K562 (cell line): Measurements from ENCODE around the gene ZNF691. TPM values are rescaled to one million over a fixed set of nuclear protein-coding genes. Genes with fewer than 3 reads are reported as not detected.

ENCODE experiments used
- ARNT ChIP-seq, 2 experiments: fragments of 450-650 bp; IDR thresholded peaks; 2 replicates each; pipeline ENCODE4 v1.6.1; 2016; ENCODE audit warnings: mild to moderate bottlenecking in 1 of 2
- CTCF ChIP-seq, 3 experiments: IDR thresholded peaks in 2 of 3; conservative IDR thresholded peaks in 1 of 3; 2 replicates each; pipeline ENCODE4 v1.5.1; 2011 to 2012; ENCODE audit warnings: low read length in 3 of 3, mild to moderate bottlenecking in 3 of 3, control low read depth in 2 of 3, improper control_type of control experiment in 1 of 3, inconsistent platforms in 1 of 3, low read depth in 1 of 3, mixed read lengths in 1 of 3, moderate library complexity in 1 of 3; ENCODE audit not compliant: insufficient read depth in 2 of 3
- DIDO1 ChIP-seq: fragments of 450-650 bp; IDR thresholded peaks from 2 replicates; pipeline ENCODE4 v1.6.1; 2016; ENCODE audit warnings: low read depth, missing biosample characterization, missing genetic modification characterization
- EHMT2 ChIP-seq: fragments of 450-650 bp; IDR thresholded peaks from 2 replicates; pipeline ENCODE4 v1.6.1; 2018; ENCODE audit warnings: antibody characterized with exemption
- FOXK1 ChIP-seq: sonication (generic); formaldehyde crosslinking; IDR thresholded peaks from 2 replicates; pipeline ENCODE4 v1.8.0; 2022; ENCODE audit warnings: missing genetic modification reagents, mild to moderate bottlenecking, borderline replicate concordance
- FOXM1 ChIP-seq, 2 experiments: fragments of 450-650 bp in 1 of 2; sonication (generic) in 1 of 2; formaldehyde crosslinking in 1 of 2; IDR thresholded peaks; 2 replicates each; pipeline versions ENCODE4 v1.6.1 to v1.9.0; 2017 to 2022; ENCODE audit warnings: low read depth in 2 of 2, mild to moderate bottlenecking in 2 of 2, missing genetic modification reagents in 1 of 2, moderate library complexity in 1 of 2
- FUS ChIP-seq: fragments of 200-400 bp; formaldehyde crosslinking; optimal IDR thresholded peaks from 2 replicates; pipeline ENCODE3; 2017; ENCODE audit warnings: low read depth, low read length
- JUND ChIP-seq, 2 experiments: IDR thresholded peaks; 2 replicates in 1 of 2; 3 replicates in 1 of 2; pipeline ENCODE4 v1.6.1; 2011; ENCODE audit warnings: borderline replicate concordance in 2 of 2, low read depth in 2 of 2, low read length in 2 of 2, improper control_type of control experiment in 1 of 2, missing biosample characterization in 1 of 2, missing genetic modification characterization in 1 of 2, missing genetic modification reagents in 1 of 2
- KLF6 ChIP-seq: fragments of 250-450 bp; sonication (Bioruptor Pico); IDR thresholded peaks from 2 replicates; pipeline ENCODE4 v1.4.0; 2020; ENCODE audit warnings: mild to moderate bottlenecking, moderate library complexity, borderline replicate concordance
- MTF1 ChIP-seq: fragments of 250-450 bp; sonication (Bioruptor Pico); IDR thresholded peaks from 2 replicates; pipeline ENCODE4 v1.9.0; 2021; ENCODE audit warnings: moderate library complexity, mild to moderate bottlenecking, inconsistent platforms, borderline replicate concordance
- NFATC3 ChIP-seq: fragments of 450-650 bp; IDR thresholded peaks from 2 replicates; pipeline ENCODE4 v1.6.1; 2017; ENCODE audit warnings: mild to moderate bottlenecking
- PRPF4 ChIP-seq: fragments of 200-400 bp; formaldehyde crosslinking; IDR thresholded peaks from one replicate; pipeline ENCODE4 v1.6.1; 2017; ENCODE audit warnings: low read length, low read depth, mild to moderate bottlenecking; ENCODE audit not compliant: insufficient read depth, poor library complexity, severe bottlenecking
- SMAD2 ChIP-seq: fragments of 150-350 bp; IDR thresholded peaks from 2 replicates; pipeline ENCODE4 v1.6.1; 2014; ENCODE audit warnings: low read depth, mild to moderate bottlenecking, low read length
- SUPT5H ChIP-seq: fragments of 450-650 bp; IDR thresholded peaks from 2 replicates; pipeline ENCODE4 v1.6.1; 2016
- TCF7L2 ChIP-seq: fragments of 150-350 bp; IDR thresholded peaks from 2 replicates; pipeline ENCODE4 v1.6.1; 2016; ENCODE audit warnings: low read depth, mild to moderate bottlenecking, low read length, moderate library complexity
- USF1 ChIP-seq: sonication (generic); formaldehyde crosslinking; IDR thresholded peaks from 2 replicates; pipeline ENCODE4 v1.9.0; 2022; ENCODE audit warnings: mild to moderate bottlenecking, missing genetic modification reagents
- WHSC1 ChIP-seq: IDR thresholded peaks from one replicate; pipeline ENCODE4 v1.6.1; 2012; ENCODE audit warnings: low read length, control low read depth, inconsistent platforms
- ZNF146 ChIP-seq: IDR thresholded peaks from one replicate; pipeline ENCODE4 v1.6.1; 2018; ENCODE audit warnings: missing compliant biosample characterization; ENCODE audit not compliant: unreplicated experiment
- polyA plus RNA-seq, 8 experiments: library from polyadenylated mRNA; depleted of rRNA in 4 of 8; stranded (reverse) in 5 of 8; unstranded in 3 of 8; fragments of >200 nt; fragmentation: Nextera tagmentation in 2 of 8; fragmentation: Illumina TruSeq in 1 of 8; extraction: Ambion mirVana in 2 of 8; extraction: Trizol in 1 of 8; gene quantifications; 2 replicates each; pipeline versions ENCODE4 v1.2.1 to v1.2.3, GENCODE V29; 2011 to 2014; ENCODE audit warnings: inconsistent platforms in 1 of 8, missing spikeins in 1 of 8
- total RNA-seq, 7 experiments: library from RNA; depleted of rRNA in 6 of 7; stranded (reverse); fragments of >200 nt in 6 of 7; fragmentation: Illumina TruSeq in 2 of 7; extraction: Trizol in 2 of 7; gene quantifications; 2 replicates each; pipeline versions ENCODE4 v1.2.1 to v1.2.3, GENCODE V29; 2011 to 2021; ENCODE audit warnings: low replicate concordance in 1 of 7
- TF ChIP-seq, protein P1 (sequence below): fragments of 250-450 bp; sonication (Bioruptor Pico); IDR thresholded peaks from 2 replicates; pipeline ENCODE4 v1.8.0; 2021; ENCODE audit warnings: moderate library complexity, mild to moderate bottlenecking, inconsistent platforms
- TF ChIP-seq, protein P2 (sequence below): sonication (generic); formaldehyde crosslinking; IDR thresholded peaks from 2 replicates; pipeline ENCODE4 v1.9.0; 2022; ENCODE audit warnings: mild to moderate bottlenecking, missing genetic modification reagents
- TF ChIP-seq, protein P3 (sequence below): IDR thresholded peaks from 2 replicates; pipeline ENCODE4 v1.6.1; 2016; ENCODE audit warnings: missing genetic modification characterization, missing compliant biosample characterization

The ZNF691 gene
- total and polyA plus RNA-seq, 9 of the 15 experiments (the other 6 are each of a cell fraction or from before 2014, with no cell fraction given), result 10.7 to 30.4 (median 14.8) TPM

GRCh38 chr1:42846257-42847110 is at the start of gene ZNF691 (continued):
- no peak for TF ChIP-seq EHMT2
- TF ChIP-seq MTF1 (CRISPR knock-in tag), result no peak
- TF ChIP-seq, protein P1, sequence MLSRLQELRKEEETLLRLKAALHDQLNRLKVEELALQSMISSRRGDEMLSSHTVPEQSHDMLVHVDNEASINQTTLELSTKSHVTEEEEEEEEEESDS (CRISPR knock-in tag), result no peak
- TF ChIP-seq, protein P2, sequence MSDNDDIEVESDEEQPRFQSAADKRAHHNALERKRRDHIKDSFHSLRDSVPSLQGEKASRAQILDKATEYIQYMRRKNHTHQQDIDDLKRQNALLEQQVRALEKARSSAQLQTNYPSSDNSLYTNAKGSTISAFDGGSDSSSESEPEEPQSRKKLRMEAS (CRISPR knock-in tag), result peak; percentile 82
- no peak for TF ChIP-seq WHSC1
- no peak; the same call in 1 of the 2 replicates for TF ChIP-seq FOXM1 (IDR thresholded peaks at IDR 0.05; ENCODE audit: low read depth)
- 0 out of 2 replicates have a peak, but pooled peaks have one; percentile 73 for TF ChIP-seq FOXM1 (CRISPR knock-in tag; IDR thresholded peaks at IDR 0.05; ENCODE audit: low read depth)
- TF ChIP-seq SUPT5H, result peak; percentile 89
- TF ChIP-seq CTCF (IDR thresholded peaks at IDR 0.05 in 2 of 3, conservative IDR thresholded peaks at IDR 0.05 in 1 of 3; ENCODE audit: insufficient read depth in 2 of 3, low read depth in 1 of 3, low read length in 3 of 3), result peak; percentile 59 to 77 (median 62)
- no peak for TF ChIP-seq ARNT (IDR thresholded peaks at IDR 0.05)
- TF ChIP-seq FOXK1, result no peak
- TF ChIP-seq NFATC3, result no peak
- TF ChIP-seq TCF7L2, result no peak
- no peak for TF ChIP-seq ZNF146 (CRISPR knock-in tag)
- TF ChIP-seq DIDO1 (tag), result peak; percentile 58
- TF ChIP-seq, protein P3, sequence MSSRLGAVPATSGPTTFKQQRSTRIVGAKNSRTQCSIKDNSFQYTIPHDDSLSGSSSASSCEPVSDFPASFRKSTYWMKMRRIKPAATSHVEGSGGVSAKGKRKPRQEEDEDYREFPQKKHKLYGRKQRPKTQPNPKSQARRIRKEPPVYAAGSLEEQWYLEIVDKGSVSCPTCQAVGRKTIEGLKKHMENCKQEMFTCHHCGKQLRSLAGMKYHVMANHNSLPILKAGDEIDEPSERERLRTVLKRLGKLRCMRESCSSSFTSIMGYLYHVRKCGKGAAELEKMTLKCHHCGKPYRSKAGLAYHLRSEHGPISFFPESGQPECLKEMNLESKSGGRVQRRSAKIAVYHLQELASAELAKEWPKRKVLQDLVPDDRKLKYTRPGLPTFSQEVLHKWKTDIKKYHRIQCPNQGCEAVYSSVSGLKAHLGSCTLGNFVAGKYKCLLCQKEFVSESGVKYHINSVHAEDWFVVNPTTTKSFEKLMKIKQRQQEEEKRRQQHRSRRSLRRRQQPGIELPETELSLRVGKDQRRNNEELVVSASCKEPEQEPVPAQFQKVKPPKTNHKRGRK (tag), result no peak
- no peak for TF ChIP-seq PRPF4
- no peak for TF ChIP-seq KLF6 (CRISPR knock-in tag)
- TF ChIP-seq JUND (IDR thresholded peaks at IDR 0.05; ENCODE audit: borderline replicate concordance, low read depth, low read length), result no peak
- TF ChIP-seq JUND (tag; IDR thresholded peaks at IDR 0.05; ENCODE audit: borderline replicate concordance, low read depth, low read length), result no peak
- TF ChIP-seq USF1, result no peak
- TF ChIP-seq SMAD2, result no peak
- no peak for TF ChIP-seq FUS
